H1 (cell line): ENCODE data around the gene RPP30. TPM values are rescaled to one million over a fixed set of nuclear protein-coding genes. Genes with fewer than 3 reads are reported as not detected.
A peak's percentile ranks its signal among the peaks of the same experiment; 100 is the strongest.

ENCODE experiments used
- CTCF ChIA-PET: fragments of 300-600 bp; sonication (Branson Sonifier 250); formaldehyde crosslinking; loops from one replicate; lab custom pipeline; 2021; ENCODE audit not compliant: partially characterized antibody; lab: Charles Lee
- POLR2A ChIA-PET: fragments of 300-600 bp; sonication (Branson Sonifier 250); formaldehyde crosslinking; loops from one replicate; lab custom pipeline; 2021; ENCODE audit warnings: inconsistent platforms; ENCODE audit not compliant: partially characterized antibody; lab: Charles Lee
- DNase-seq, 2 experiments: peaks; one replicate each; pipeline versions ENCODE4 v3.0.0 to v3.0.0-alpha.2; 2010 to 2022; ENCODE audit warnings: low spot score in 2 of 2, low read depth in 1 of 2, mixed read lengths in 1 of 2
- FAIRE-seq: peaks from 2 replicates; lab custom pipeline; 2011; peaks lifted over from hg19 to GRCh38; lab: Jason Lieb, UNC
- H2AFZ ChIP-seq: 2 replicates; pipeline ENCODE4 v1.8.1; 2012; ENCODE audit warnings: low read length, inconsistent platforms
- H2AK5ac ChIP-seq: 2 replicates; pipeline ENCODE4 v1.6.1; 2013; ENCODE audit warnings: low read depth, low read length
- H2BK120ac ChIP-seq: replicated peaks from 2 replicates; pipeline ENCODE3; 2013; ENCODE audit warnings: low read depth, low read length, inconsistent platforms
- H2BK12ac ChIP-seq: 2 replicates; pipeline ENCODE4 v1.6.1; 2013; ENCODE audit warnings: low read depth, low read length
- H2BK15ac ChIP-seq: 2 replicates; pipeline ENCODE4 v1.6.1; 2013; ENCODE audit warnings: low read length
- H2BK20ac ChIP-seq: 2 replicates; pipeline ENCODE4 v1.6.1; 2013; ENCODE audit warnings: low read length
- H2BK5ac ChIP-seq: 2 replicates; pipeline ENCODE4 v1.6.1; 2013; ENCODE audit warnings: low read depth, low read length
- H3K14ac ChIP-seq: 2 replicates; pipeline ENCODE4 v1.6.1; 2013; ENCODE audit warnings: inconsistent platforms; ENCODE audit not compliant: insufficient read length
- H3K18ac ChIP-seq: 2 replicates; pipeline ENCODE4 v1.6.1; 2013; ENCODE audit warnings: low read length; ENCODE audit errors: extremely low read depth
- H3K23ac ChIP-seq: 2 replicates; pipeline ENCODE4 v1.6.1; 2013; ENCODE audit warnings: inconsistent platforms; ENCODE audit not compliant: insufficient read length
- H3K23me2 ChIP-seq: 2 replicates; pipeline ENCODE4 v1.6.1; 2013; ENCODE audit warnings: low read depth, low read length
- H3K27ac ChIP-seq: 2 replicates; pipeline ENCODE4 v1.6.1; 2011; ENCODE audit warnings: low read depth, low read length, inconsistent platforms
- H3K27me3 ChIP-seq, 4 experiments: replicated peaks in 1 of 4; 1 replicate in 1 of 4; 2 replicates in 3 of 4; pipeline versions ENCODE4 v1.6.1 to v1.8.1; 2011 to 2013; ENCODE audit warnings: low read length in 3 of 4, mild to moderate bottlenecking in 3 of 4, inconsistent platforms in 2 of 4, mixed read lengths in 2 of 4, moderate library complexity in 1 of 4; ENCODE audit not compliant: control insufficient read depth in 3 of 4, insufficient read depth in 3 of 4; ENCODE audit errors: extremely low read depth in 1 of 4
- H3K36me3 ChIP-seq, 4 experiments: 2 replicates each; pipeline versions ENCODE4 v1.6.1 to v1.8.1; 2011 to 2013; ENCODE audit warnings: mild to moderate bottlenecking in 4 of 4, low read length in 3 of 4, moderate library complexity in 2 of 4, control low read depth in 1 of 4, inconsistent platforms in 1 of 4; ENCODE audit not compliant: insufficient read depth in 4 of 4, control insufficient read depth in 2 of 4
- H3K4ac ChIP-seq: replicated peaks from 2 replicates; pipeline ENCODE3; 2013; ENCODE audit warnings: low read length, low read depth, mixed read lengths, inconsistent platforms; ENCODE audit not compliant: insufficient read length
- H3K4me1 ChIP-seq, 4 experiments: replicated peaks in 1 of 4; 1 replicate in 1 of 4; 2 replicates in 3 of 4; pipeline versions ENCODE4 v1.6.1 to v1.8.1; 2011 to 2013; ENCODE audit warnings: low read length in 3 of 4, inconsistent platforms in 2 of 4, mixed read lengths in 1 of 4; ENCODE audit not compliant: insufficient read depth in 4 of 4, control insufficient read depth in 3 of 4
- H3K4me2 ChIP-seq, 2 experiments: 2 replicates each; pipeline versions ENCODE4 v1.6.1 to v1.8.1; 2011 to 2013; ENCODE audit warnings: low read depth in 2 of 2, low read length in 2 of 2, control low read depth in 1 of 2, inconsistent platforms in 1 of 2, mild to moderate bottlenecking in 1 of 2; ENCODE audit not compliant: insufficient read depth in 1 of 2
- H3K4me3 ChIP-seq, 4 experiments: fragments of 200-600, 300-600 bp in 1 of 4; sonication (generic), shearing (Covaris generic), sonication (Bioruptor Twin) in 1 of 4; 2 replicates each; pipeline versions ENCODE4 v1.5.1 to v1.8.1; 2011 to 2016; ENCODE audit warnings: low read length in 4 of 4, low read depth in 3 of 4, control low read depth in 2 of 4, inconsistent platforms in 2 of 4, mild to moderate bottlenecking in 2 of 4, mixed read lengths in 1 of 4, moderate library complexity in 1 of 4; ENCODE audit not compliant: insufficient read depth in 2 of 4; ENCODE audit errors: extremely low read depth in 1 of 4
- H3K56ac ChIP-seq: replicated peaks from 2 replicates; pipeline ENCODE3; 2013; ENCODE audit warnings: low read depth, mild to moderate bottlenecking, mixed read lengths, low read length, inconsistent platforms; ENCODE audit not compliant: insufficient read length
- H3K79me1 ChIP-seq: 2 replicates; pipeline ENCODE4 v1.6.1; 2013; ENCODE audit warnings: low read depth, low read length, control low read depth
- H3K79me2 ChIP-seq, 2 experiments: 2 replicates each; pipeline versions ENCODE4 v1.6.1 to v1.8.1; 2012 to 2013; ENCODE audit warnings: low read length in 2 of 2, mild to moderate bottlenecking in 2 of 2, inconsistent platforms in 1 of 2; ENCODE audit not compliant: insufficient read depth in 2 of 2, control insufficient read depth in 1 of 2
- H3K9ac ChIP-seq, 4 experiments: replicated peaks in 1 of 4; 1 replicate in 1 of 4; 2 replicates in 3 of 4; pipeline versions ENCODE4 v1.6.1 to v1.8.1; 2011 to 2013; ENCODE audit warnings: low read depth in 3 of 4, low read length in 3 of 4, control low read depth in 2 of 4, mild to moderate bottlenecking in 2 of 4, moderate library complexity in 2 of 4, inconsistent platforms in 1 of 4; ENCODE audit errors: extremely low read depth in 1 of 4
- H3K9me3 ChIP-seq, 2 experiments: 2 replicates each; pipeline versions ENCODE4 v1.6.1 to v1.8.1; 2012 to 2013; ENCODE audit warnings: mild to moderate bottlenecking in 2 of 2, moderate library complexity in 2 of 2, control low read depth in 1 of 2, inconsistent platforms in 1 of 2, low read depth in 1 of 2, low read length in 1 of 2, mixed read lengths in 1 of 2; ENCODE audit not compliant: insufficient read depth in 2 of 2
- H4K20me1 ChIP-seq, 2 experiments: replicated peaks in 1 of 2; 2 replicates each; pipeline versions ENCODE3 to v1.8.1; 2011 to 2013; ENCODE audit warnings: inconsistent platforms in 2 of 2, low read length in 2 of 2, mild to moderate bottlenecking in 1 of 2; ENCODE audit not compliant: insufficient read depth in 2 of 2, control insufficient read depth in 1 of 2
- H4K5ac ChIP-seq: 2 replicates; pipeline ENCODE4 v1.6.1; 2013; ENCODE audit warnings: low read length, low read depth, mixed read lengths, inconsistent platforms; ENCODE audit not compliant: insufficient read length
- H4K8ac ChIP-seq: 2 replicates; pipeline ENCODE4 v1.8.0; 2013; ENCODE audit warnings: mild to moderate bottlenecking, moderate library complexity, low read length, inconsistent platforms; ENCODE audit not compliant: insufficient read depth; ENCODE audit errors: extremely low read depth
- H4K91ac ChIP-seq: replicated peaks from 2 replicates; pipeline ENCODE3; 2013; ENCODE audit warnings: low read length, mixed read lengths, inconsistent platforms; ENCODE audit not compliant: insufficient read length
- ATF3 ChIP-seq: IDR thresholded peaks from 2 replicates; pipeline ENCODE4 v1.6.1; 2011; ENCODE audit warnings: low read depth, mild to moderate bottlenecking, low read length; ENCODE audit not compliant: insufficient read depth
- BRCA1 ChIP-seq: IDR thresholded peaks from 2 replicates; pipeline ENCODE4 v1.6.1; 2012; ENCODE audit warnings: low read depth, low read length, improper control_type of control experiment
- CEBPB ChIP-seq: IDR thresholded peaks from 2 replicates; pipeline ENCODE4 v1.6.1; 2012; ENCODE audit warnings: low read depth, low read length
- CTBP2 ChIP-seq: IDR thresholded peaks from 2 replicates; pipeline ENCODE4 v1.7.0; 2011; ENCODE audit warnings: borderline replicate concordance, mild to moderate bottlenecking, moderate library complexity, mixed read lengths, low read length; ENCODE audit not compliant: insufficient read depth, insufficient read length
- EP300 ChIP-seq, 2 experiments: IDR thresholded peaks; 1 replicate in 1 of 2; 2 replicates in 1 of 2; pipeline ENCODE4 v1.6.1; 2011 to 2012; ENCODE audit warnings: low read depth in 2 of 2, low read length in 2 of 2, mild to moderate bottlenecking in 2 of 2, borderline replicate concordance in 1 of 2, inconsistent platforms in 1 of 2, moderate library complexity in 1 of 2
- EZH2 ChIP-seq: fragments of 200-600 bp; sonication (generic); IDR thresholded peaks from 2 replicates; pipeline ENCODE4 v1.7.1; 2012; ENCODE audit warnings: low read depth, mild to moderate bottlenecking, moderate library complexity, low read length, inconsistent platforms; ENCODE audit not compliant: severe bottlenecking
- RAD21 ChIP-seq, 2 experiments: IDR thresholded peaks in 1 of 2; conservative IDR thresholded peaks in 1 of 2; 2 replicates each; pipeline ENCODE4 v1.6.1; 2011; ENCODE audit warnings: low read depth in 2 of 2, low read length in 2 of 2, improper control_type of control experiment in 1 of 2, inconsistent platforms in 1 of 2, mild to moderate bottlenecking in 1 of 2, moderate library complexity in 1 of 2
- YY1 ChIP-seq: IDR thresholded peaks from 2 replicates; pipeline ENCODE4 v1.6.1; 2011; ENCODE audit warnings: low read depth, mild to moderate bottlenecking, low read length
- ZNF274 ChIP-seq: IDR thresholded peaks from 2 replicates; pipeline ENCODE4 v1.7.0; 2012; ENCODE audit warnings: low read length, borderline replicate concordance; ENCODE audit errors: extremely low read depth
- WGBS, 2 experiments: shearing (Covaris generic) in 1 of 2; methylation state at CpG; one replicate each; pipeline versions ENCODE4 v1.1.6 to v1.1.7; 2013 to 2015; ENCODE audit warnings: low lambda C conversion rate in 2 of 2, mixed read lengths in 2 of 2, inconsistent platforms in 1 of 2, low coverage in 1 of 2, missing lambda C conversion rate in 1 of 2; ENCODE audit not compliant: insufficient replicate concordance in 2 of 2, insufficient coverage in 1 of 2, insufficient read length in 1 of 2; ENCODE audit errors: extremely low coverage in 1 of 2, missing lambda C conversion rate in 1 of 2; 5-methylcytosine and 5-hydroxymethylcytosine counted together
- polyA plus RNA-seq, 7 experiments: library from polyadenylated mRNA; depleted of rRNA in 3 of 7; stranded (reverse) in 5 of 7; unstranded in 2 of 7; fragments of >200 nt in 5 of 7; fragments of 200-250 nt in 2 of 7; gene quantifications; 1 replicate in 5 of 7; 2 replicates in 1 of 7; 4 replicates in 1 of 7; pipeline versions ENCODE4 v1.2.1 to v1.2.3, GENCODE V29; 2011 to 2013; ENCODE audit warnings: missing spikeins in 2 of 7, mixed read lengths in 2 of 7
- total RNA-seq: library from RNA; stranded (reverse); fragmentation: NEBNext Ultra II Directional; extraction: Animal tissue kit (Norgen Biotek cat#: 25700); gene quantifications from 2 replicates; pipeline ENCODE4 v1.2.1, GENCODE V29; 2021

The RPP30 gene
- total and polyA plus RNA-seq, 2 of the 8 experiments (the other 6 are each of a cell fraction or from before 2014, with no cell fraction given) = 38.9 to 79.7 TPM

GRCh38 chr10:90925079-90926029 is 53.6 kb downstream of the RPP30 start:
- Histone ChIP-seq H4K5ac (no peak overlapping the region), H3K23me2 (no peaks in the 10 kb centered on the region; the same call in 1 of the 2 replicates)
- CTCF ChIA-PET = interaction anchor here (0.6 to 5.4 kb wide), 7 partner anchors 12 to 775 kb away, joined by 3 to 37 read pairs (median 3); no protein-coding TSS in a partner anchor
- TF ChIP-seq ZNF274 (no peak), RAD21 (IDR thresholded peaks at IDR 0.05 in 1 of 2, conservative IDR thresholded peaks at IDR 0.05 in 1 of 2; ENCODE audit: low read depth in 2 of 2, low read length in 2 of 2) (no peak), YY1 (no peak), CEBPB (no peak), EP300 (IDR thresholded peaks at IDR 0.05; ENCODE audit: borderline replicate concordance in 1 of 2, low read depth in 2 of 2, low read length in 2 of 2) (peak in 1 of 2 experiments; percentile 97; a peak in 2 of 3 replicates), CTBP2 (no peak), ATF3 (no peak), BRCA1 (no peak), EZH2 (no peak)

More at GRCh38 chr10:90925079-90926029, 53.6 kb downstream of the RPP30 start:
- Histone ChIP-seq H3K79me2 (no peaks in the 10 kb centered on the region), H3K56ac (no peak overlapping the region), H3K27me3 (peaks cover 89 to 98% (median 97%) of the 10 kb centered on the region in 4 experiments), H4K8ac (no peak overlapping the region), H3K27ac (no peak overlapping the region), H3K18ac (no peak overlapping the region), H3K79me1 (no peaks in the 10 kb centered on the region), H3K36me3 (no peaks in the 10 kb centered on the region; a peak in 2 of 8 replicates), H2BK5ac (no peak overlapping the region), H4K91ac (no peak overlapping the region), H3K23ac (no peak overlapping the region), H3K4me1 (peaks cover 0 to 8% (median 5%) of the 10 kb centered on the region in 4 experiments; a peak in 2 of 7 replicates), H3K4me2 (no peak overlapping the region), H3K14ac (no peak overlapping the region), H3K4me3 (no peak overlapping the region), H2AK5ac (no peak overlapping the region; the same call in 1 of the 2 replicates), H4K20me1 (peaks cover 20 to 26% of the 10 kb centered on the region in 2 experiments), H2BK20ac (no peak overlapping the region), H2AFZ (no peak overlapping the region), H3K4ac (no peak overlapping the region), H3K9me3 (no peaks in the 10 kb centered on the region), H2BK120ac (no peak overlapping the region), H2BK12ac (no peak overlapping the region; the same call in 1 of the 2 replicates), H3K9ac (no peak overlapping the region), H2BK15ac (no peak overlapping the region)
- FAIRE-seq (peak; percentile 85), DNase-seq (peak; percentile 53 to 76)
- POLR2A ChIA-PET = interaction anchor here (1.5 kb wide), 1 partner anchor 12 kb away, joined by 4 read pairs; no protein-coding TSS in a partner anchor
- 58% methylated on average over 5 of the region's 5 CpGs; no CpG with 5 or more reads in 1 of the 2 experiments for WGBS, 2 experiments
